Kidney epithelial cell (primary cell): ENCODE data around the gene CCDC127. TPM values are rescaled to one million over a fixed set of nuclear protein-coding genes. Genes with fewer than 3 reads are reported as not detected.

Source experiments
- DNase-seq: peaks from one replicate; pipeline ENCODE4 v3.0.0-alpha.2; 2010; ENCODE audit warnings: low read depth
- H3K27me3 ChIP-seq: 2 replicates; pipeline ENCODE4 v1.6.0; 2011; ENCODE audit warnings: low read length; ENCODE audit not compliant: control insufficient read depth, insufficient read depth
- H3K36me3 ChIP-seq: 2 replicates; pipeline ENCODE4 v1.5.1; 2011; ENCODE audit warnings: low read length; ENCODE audit not compliant: control insufficient read depth, insufficient read depth
- H3K4me3 ChIP-seq: 2 replicates; pipeline ENCODE4 v1.5.1; 2011; ENCODE audit warnings: low read depth, mild to moderate bottlenecking, control low read depth, low read length
- CTCF ChIP-seq: IDR thresholded peaks from 2 replicates; pipeline ENCODE4 v1.5.1; 2011; ENCODE audit warnings: mild to moderate bottlenecking, moderate library complexity, low read length, control low read depth, inconsistent platforms; ENCODE audit not compliant: insufficient read depth, poor library complexity, severe bottlenecking
- total RNA-seq: library from RNA; depleted of rRNA; stranded (reverse); fragments of >200 nt; gene quantifications from 2 replicates; pipeline ENCODE4 v1.2.3, GENCODE V29; 2015

Gene CCDC127
- total RNA-seq, 1 donor from 2014 or later = 5.8 TPM

- no peak for TF ChIP-seq CTCF
- peaks cover 14% of the 10 kb centered on the region for H3K27me3 ChIP-seq
- no peak overlapping the region for H3K4me3 ChIP-seq
- DNase-seq = no peak
- no peaks in the 10 kb centered on the region for H3K36me3 ChIP-seq
Observed at GRCh38 chr5:185095-186070, 32.6 kb downstream of the CCDC127 start.

- Histone ChIP-seq H3K4me3 (no peak overlapping the region), H3K27me3 (peaks cover 9% of the 10 kb centered on the region), H3K36me3 (no peaks in the 10 kb centered on the region)
- no peak for TF ChIP-seq CTCF
- DNase-seq = no peak
Observed at GRCh38 chr5:184471-184870, 33.5 kb downstream of the CCDC127 start.

GRCh38 chr5:182126-182525, 35.8 kb downstream of the CCDC127 start:
- peaks cover 2% of the 10 kb centered on the region for H3K27me3 ChIP-seq
- no peak for DNase-seq
- no peak overlapping the region for H3K4me3 ChIP-seq
- no peaks in the 10 kb centered on the region for H3K36me3 ChIP-seq
- TF ChIP-seq CTCF = no peak

GRCh38 chr5:181566-181965, 36.4 kb downstream of the CCDC127 start:
- Histone ChIP-seq H3K27me3 (peaks cover 4% of the 10 kb centered on the region), H3K4me3 (no peak overlapping the region), H3K36me3 (no peaks in the 10 kb centered on the region)
- no peak for DNase-seq
- no peak for TF ChIP-seq CTCF

GRCh38 chr5:181160-181559, 36.8 kb downstream of the CCDC127 start:
- DNase-seq = no peak
- TF ChIP-seq CTCF = no peak
- Histone ChIP-seq H3K36me3 (no peaks in the 10 kb centered on the region), H3K27me3 (peaks cover 4% of the 10 kb centered on the region), H3K4me3 (no peak overlapping the region)
